Astrocyte (in vitro differentiated cells and primary cell): ENCODE measurements around the gene CTNNA3. TPM values are rescaled to one million over a fixed set of nuclear protein-coding genes. Genes with fewer than 3 reads are reported as not detected.

Experiments
- DNase-seq: peaks from one replicate; pipeline ENCODE4 v3.0.0-alpha.2; 2010; ENCODE audit warnings: low read depth
- FAIRE-seq: peaks from 2 replicates; lab custom pipeline; 2011; peaks lifted over from hg19 to GRCh38; lab: Jason Lieb, UNC
- H2AFZ ChIP-seq: 2 replicates; pipeline ENCODE4 v1.6.0; 2012; ENCODE audit warnings: low read depth, low read length, inconsistent platforms
- H3K27ac ChIP-seq: 2 replicates; pipeline ENCODE4 v1.5.1; 2011; ENCODE audit warnings: low read depth, low read length, inconsistent platforms
- H3K27me3 ChIP-seq: 2 replicates; pipeline ENCODE4 v1.6.0; 2011; ENCODE audit warnings: low read length, inconsistent platforms; ENCODE audit not compliant: insufficient read depth
- H3K36me3 ChIP-seq: 2 replicates; pipeline ENCODE4 v1.5.1; 2011; ENCODE audit warnings: low read length, inconsistent platforms; ENCODE audit not compliant: insufficient read depth
- H3K4me1 ChIP-seq: 2 replicates; pipeline ENCODE4 v1.5.1; 2011; ENCODE audit warnings: low read length, inconsistent platforms; ENCODE audit not compliant: insufficient read depth
- H3K4me2 ChIP-seq: 2 replicates; pipeline ENCODE4 v1.6.0; 2012; ENCODE audit warnings: low read length, inconsistent platforms
- H3K4me3 ChIP-seq: 2 replicates; pipeline ENCODE4 v1.5.1; 2011; ENCODE audit warnings: low read depth, mild to moderate bottlenecking, low read length, inconsistent platforms; ENCODE audit not compliant: insufficient read depth
- H3K79me2 ChIP-seq: 2 replicates; pipeline ENCODE4 v1.6.0; 2012; ENCODE audit warnings: mild to moderate bottlenecking, low read length, inconsistent platforms; ENCODE audit not compliant: insufficient read depth
- H3K9ac ChIP-seq: 2 replicates; pipeline ENCODE4 v1.6.0; 2012; ENCODE audit warnings: mild to moderate bottlenecking, low read length, inconsistent platforms
- H3K9me3 ChIP-seq: 2 replicates; pipeline ENCODE4 v1.5.1; 2012; ENCODE audit warnings: low read depth, mild to moderate bottlenecking, low read length, inconsistent platforms; ENCODE audit not compliant: insufficient read depth
- H4K20me1 ChIP-seq: 2 replicates; pipeline ENCODE4 v1.6.0; 2012; ENCODE audit warnings: low read length, inconsistent platforms; ENCODE audit not compliant: insufficient read depth
- H3K27ac Mint-ChIP-seq: one replicate; pipeline ENCODE4 v1.8.0; 2021; ENCODE audit warnings: mild to moderate bottlenecking, mixed read lengths; ENCODE audit not compliant: unreplicated experiment
- H3K27me3 Mint-ChIP-seq: one replicate; pipeline ENCODE4 v1.8.0; 2021; ENCODE audit warnings: low read depth, mixed read lengths; ENCODE audit not compliant: unreplicated experiment
- H3K36me3 Mint-ChIP-seq: one replicate; pipeline ENCODE4 v1.8.0; 2021; ENCODE audit warnings: low read depth, mixed read lengths; ENCODE audit not compliant: unreplicated experiment
- H3K4me1 Mint-ChIP-seq: one replicate; pipeline ENCODE4 v1.8.0; 2021; ENCODE audit warnings: low read depth, mixed read lengths; ENCODE audit not compliant: unreplicated experiment
- H3K4me3 Mint-ChIP-seq: one replicate; pipeline ENCODE4 v1.8.0; 2021; ENCODE audit warnings: mild to moderate bottlenecking, moderate library complexity, mixed read lengths; ENCODE audit not compliant: unreplicated experiment
- H3K9me3 Mint-ChIP-seq: one replicate; pipeline ENCODE4 v1.8.0; 2021; ENCODE audit warnings: mild to moderate bottlenecking, mixed read lengths; ENCODE audit not compliant: unreplicated experiment
- EZH2 ChIP-seq: IDR thresholded peaks from 2 replicates; pipeline ENCODE4 v1.6.1; 2012; ENCODE audit warnings: mild to moderate bottlenecking, low read length, inconsistent platforms; ENCODE audit not compliant: insufficient read depth
- total RNA-seq: library from RNA; stranded (reverse); gene quantifications from 2 replicates; pipeline ENCODE4 v1.2.1, GENCODE V29; 2021
- TF ChIP-seq, protein P1 (sequence below): IDR thresholded peaks from 2 replicates; pipeline ENCODE4 v1.5.1; 2011; ENCODE audit warnings: low read depth, mild to moderate bottlenecking, inconsistent platforms, low read length, moderate library complexity; ENCODE audit not compliant: insufficient read depth

CTNNA3 gene
- total RNA-seq, 1 donor from 2014 or later: 0.73 TPM

DNA sequence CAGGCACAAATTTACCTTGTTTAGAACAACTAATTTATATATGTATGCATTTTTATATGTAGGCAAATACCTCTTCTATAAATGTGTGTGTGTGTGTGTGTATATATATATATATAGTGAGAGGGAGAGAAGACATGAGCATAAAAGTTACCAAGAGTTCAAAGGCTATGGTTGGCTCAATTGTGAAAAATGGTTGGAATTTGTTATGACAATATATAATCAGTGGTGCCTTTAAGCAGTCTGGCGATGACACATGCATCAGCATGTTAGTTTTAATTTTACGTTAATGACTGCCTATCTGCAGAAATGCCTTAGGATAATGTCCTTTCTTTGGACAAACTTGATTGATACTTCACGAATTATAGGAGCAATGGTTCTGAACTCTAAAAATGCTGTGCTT is 1750.9 kb downstream of the CTNNA3 start:
- no peaks in the 10 kb centered on the region for H3K79me2 ChIP-seq
- H3K27ac ChIP-seq: no peak overlapping the region
- no peak for DNase-seq
- H3K4me1 ChIP-seq: no peaks in the 10 kb centered on the region
- no peaks in the 10 kb centered on the region for H3K27me3 ChIP-seq
- H3K9ac ChIP-seq: no peak overlapping the region
- TF ChIP-seq EZH2: no peak
- TF ChIP-seq, protein P1, sequence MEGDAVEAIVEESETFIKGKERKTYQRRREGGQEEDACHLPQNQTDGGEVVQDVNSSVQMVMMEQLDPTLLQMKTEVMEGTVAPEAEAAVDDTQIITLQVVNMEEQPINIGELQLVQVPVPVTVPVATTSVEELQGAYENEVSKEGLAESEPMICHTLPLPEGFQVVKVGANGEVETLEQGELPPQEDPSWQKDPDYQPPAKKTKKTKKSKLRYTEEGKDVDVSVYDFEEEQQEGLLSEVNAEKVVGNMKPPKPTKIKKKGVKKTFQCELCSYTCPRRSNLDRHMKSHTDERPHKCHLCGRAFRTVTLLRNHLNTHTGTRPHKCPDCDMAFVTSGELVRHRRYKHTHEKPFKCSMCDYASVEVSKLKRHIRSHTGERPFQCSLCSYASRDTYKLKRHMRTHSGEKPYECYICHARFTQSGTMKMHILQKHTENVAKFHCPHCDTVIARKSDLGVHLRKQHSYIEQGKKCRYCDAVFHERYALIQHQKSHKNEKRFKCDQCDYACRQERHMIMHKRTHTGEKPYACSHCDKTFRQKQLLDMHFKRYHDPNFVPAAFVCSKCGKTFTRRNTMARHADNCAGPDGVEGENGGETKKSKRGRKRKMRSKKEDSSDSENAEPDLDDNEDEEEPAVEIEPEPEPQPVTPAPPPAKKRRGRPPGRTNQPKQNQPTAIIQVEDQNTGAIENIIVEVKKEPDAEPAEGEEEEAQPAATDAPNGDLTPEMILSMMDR: no peak
- H2AFZ ChIP-seq: no peak overlapping the region
- FAIRE-seq: no peak
- no peak overlapping the region for H3K4me2 ChIP-seq
- H3K4me3 ChIP-seq: no peak overlapping the region
- Mint-ChIP-seq H3K4me1 (no peaks in the 10 kb centered on the region), H3K27ac (no peak overlapping the region), H3K36me3 (no peaks in the 10 kb centered on the region), H3K27me3 (no peaks in the 10 kb centered on the region), H3K9me3 (no peaks in the 10 kb centered on the region), H3K4me3 (no peak overlapping the region)
- H3K9me3 ChIP-seq: no peaks in the 10 kb centered on the region
- H4K20me1 ChIP-seq: no peaks in the 10 kb centered on the region
- H3K36me3 ChIP-seq: no peaks in the 10 kb centered on the region

DNA sequence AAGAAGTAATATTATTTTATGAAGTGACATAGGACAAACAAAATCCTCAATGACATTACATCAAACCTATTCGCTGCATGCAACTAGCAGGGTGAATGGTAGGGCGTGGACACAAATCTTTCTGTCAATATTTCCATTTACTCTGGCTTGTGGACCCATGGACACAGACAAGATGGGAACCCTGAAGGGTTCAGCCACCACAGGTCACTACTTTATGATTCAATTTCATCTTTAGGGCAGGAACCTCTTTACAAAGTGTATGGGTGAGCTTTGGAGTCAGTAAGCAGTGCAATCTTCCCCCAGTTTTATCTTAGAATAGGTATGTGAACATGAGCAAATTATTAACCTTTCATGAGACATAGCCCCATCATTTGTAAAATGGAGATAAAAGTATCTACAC is 1752.5 kb downstream of the CTNNA3 start:
- no peaks in the 10 kb centered on the region for H3K9me3 ChIP-seq
- no peaks in the 10 kb centered on the region for H3K9me3 Mint-ChIP-seq
- H3K4me3 ChIP-seq: no peak overlapping the region
- no peaks in the 10 kb centered on the region for H3K27me3 Mint-ChIP-seq
- no peak for DNase-seq
- H3K27ac ChIP-seq: no peak overlapping the region
- no peak for FAIRE-seq
- H4K20me1 ChIP-seq: no peaks in the 10 kb centered on the region
- H3K27me3 ChIP-seq: no peaks in the 10 kb centered on the region
- H3K4me2 ChIP-seq: no peak overlapping the region
- no peak for TF ChIP-seq EZH2
- TF ChIP-seq, protein P1: no peak
- no peak overlapping the region for H3K27ac Mint-ChIP-seq
- no peak overlapping the region for H2AFZ ChIP-seq
- H3K4me3 Mint-ChIP-seq: no peak overlapping the region
- no peaks in the 10 kb centered on the region for H3K4me1 ChIP-seq
- H3K9ac ChIP-seq: no peak overlapping the region
- H3K36me3 Mint-ChIP-seq: no peaks in the 10 kb centered on the region
- H3K36me3 ChIP-seq: no peaks in the 10 kb centered on the region
- H3K79me2 ChIP-seq: no peaks in the 10 kb centered on the region
- no peaks in the 10 kb centered on the region for H3K4me1 Mint-ChIP-seq

DNA sequence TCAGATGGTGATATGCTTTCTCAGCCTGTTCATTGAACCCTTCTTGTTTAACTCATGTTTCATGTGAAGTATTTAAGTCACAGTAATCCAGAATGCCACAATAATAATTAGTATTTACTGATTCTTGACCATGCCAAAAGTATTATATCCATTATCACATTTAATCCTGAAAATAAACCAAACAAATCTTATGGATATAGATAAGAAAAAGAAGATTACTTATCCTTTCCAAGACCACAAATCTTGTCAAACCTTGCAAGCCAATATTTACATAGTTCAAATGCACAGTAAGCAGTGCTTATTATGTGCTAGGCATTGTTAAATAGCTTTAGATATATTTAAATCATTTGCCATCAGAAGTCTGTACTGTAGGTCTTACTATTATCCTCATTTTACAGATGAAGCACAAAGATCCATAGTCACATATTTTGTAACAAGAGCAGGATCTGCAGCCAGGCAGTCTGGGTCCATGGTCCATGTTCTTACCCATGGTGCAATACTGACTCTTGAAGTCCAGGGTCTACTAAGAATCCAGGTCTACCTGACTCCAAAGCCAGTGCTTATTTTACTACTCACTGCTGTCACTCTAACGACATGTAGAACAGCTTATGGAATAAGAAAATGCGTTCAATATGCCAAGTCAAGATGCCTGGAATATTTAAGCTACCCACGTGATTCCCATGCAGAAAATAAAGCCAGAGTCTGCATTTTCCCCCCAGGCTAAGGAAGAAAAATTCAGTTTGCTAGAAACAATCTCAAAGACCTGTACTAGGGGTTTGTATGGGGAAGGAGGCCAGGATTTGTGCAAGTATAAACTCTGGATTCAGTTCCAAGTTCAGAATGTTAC is 1755.0 kb downstream of the CTNNA3 start:
- Histone ChIP-seq H3K79me2 (no peaks in the 10 kb centered on the region), H3K4me3 (no peak overlapping the region), H3K27ac (no peak overlapping the region), H3K4me2 (no peak overlapping the region), H4K20me1 (no peaks in the 10 kb centered on the region), H3K9me3 (no peaks in the 10 kb centered on the region), H2AFZ (no peak overlapping the region), H3K27me3 (no peaks in the 10 kb centered on the region), H3K4me1 (no peaks in the 10 kb centered on the region), H3K36me3 (no peaks in the 10 kb centered on the region), H3K9ac (no peak overlapping the region)
- no peak overlapping the region for H3K27ac Mint-ChIP-seq
- H3K4me3 Mint-ChIP-seq: no peak overlapping the region
- no peaks in the 10 kb centered on the region for H3K9me3 Mint-ChIP-seq
- H3K36me3 Mint-ChIP-seq: no peaks in the 10 kb centered on the region
- FAIRE-seq (no peak), DNase-seq (no peak)
- TF ChIP-seq EZH2: no peak
- TF ChIP-seq, protein P1: no peak
- H3K4me1 Mint-ChIP-seq: no peaks in the 10 kb centered on the region
- no peaks in the 10 kb centered on the region for H3K27me3 Mint-ChIP-seq
